Uterus (tissue), 4 donors: ENCODE measurements around the gene UNC119B. TPM values are rescaled to one million over a fixed set of nuclear protein-coding genes. Genes with fewer than 3 reads are reported as not detected.

ENCODE experiments used
- DNase-seq, 2 donors: peaks; one replicate each; pipeline ENCODE4 v3.0.0-alpha.2; 2019 to 2020
- H3K27ac ChIP-seq, 2 donors: fragments of 200-600 bp; sonication (generic); 1 replicate in 1 of 2; 2 replicates in 1 of 2; pipeline ENCODE4 v1.5.1; 2016 to 2018
- H3K27me3 ChIP-seq, 2 donors: fragments of 200-600 bp; sonication (generic); one replicate each; pipeline ENCODE4 v1.5.1; 2018 to 2019; ENCODE audit warnings: control low read depth in 1 of 2
- H3K36me3 ChIP-seq, 2 donors: fragments of 200-600 bp; sonication (generic); one replicate each; pipeline ENCODE4 v1.5.1; 2019; ENCODE audit warnings: control low read depth in 1 of 2
- H3K4me1 ChIP-seq, 2 donors: fragments of 200-600 bp; sonication (generic); one replicate each; pipeline ENCODE4 v1.5.1; 2018 to 2019; ENCODE audit warnings: control low read depth in 1 of 2
- H3K4me3 ChIP-seq, 2 donors: fragments of 200-600 bp; sonication (generic); 1 replicate in 1 of 2; 2 replicates in 1 of 2; pipeline ENCODE4 v1.5.1; 2018 to 2019; ENCODE audit warnings: mild to moderate bottlenecking in 1 of 2
- H3K9me3 ChIP-seq, 2 donors: fragments of 200-600 bp; sonication (generic); one replicate each; pipeline ENCODE4 v1.5.1; 2019; ENCODE audit warnings: control low read depth in 1 of 2
- POLR2A ChIP-seq, 2 donors: fragments of 450-650 bp; IDR thresholded peaks; one replicate each; pipeline ENCODE4 v1.6.1; 2016; ENCODE audit warnings: antibody characterized with exemption in 2 of 2, mild to moderate bottlenecking in 1 of 2, moderate library complexity in 1 of 2
- intact Hi-C: fragments of 100-400 bp; cut with DNase I; formaldehyde crosslinking; loops from one replicate; pipeline ENCODE4 v1.15.1; 2023; ENCODE audit warnings: low total_unique reads
- total RNA-seq, 4 donors: library from RNA; depleted of rRNA in 3 of 4; stranded (reverse); fragments of >200 nt in 3 of 4; gene quantifications; one replicate each; pipeline versions ENCODE4 v1.1.0 to v1.2.4, GENCODE V29; 2014 to 2023
- TF ChIP-seq, protein P1 (sequence below), 4 experiments: fragments of 200-600 bp in 2 of 4; fragments of 450-650 bp in 2 of 4; sonication (generic) in 2 of 4; IDR thresholded peaks; one replicate each; pipeline ENCODE4 v1.5.1; 2016 to 2019; ENCODE audit warnings: antibody characterized with exemption in 4 of 4, mild to moderate bottlenecking in 2 of 4, moderate library complexity in 1 of 4
- donor health status: DM: yes; HTN: yes; CAD: no.

The UNC119B gene
- total RNA-seq, 4 donors from 2014 or later = 13.8 to 44.8 (median 32.1) TPM

DNA sequence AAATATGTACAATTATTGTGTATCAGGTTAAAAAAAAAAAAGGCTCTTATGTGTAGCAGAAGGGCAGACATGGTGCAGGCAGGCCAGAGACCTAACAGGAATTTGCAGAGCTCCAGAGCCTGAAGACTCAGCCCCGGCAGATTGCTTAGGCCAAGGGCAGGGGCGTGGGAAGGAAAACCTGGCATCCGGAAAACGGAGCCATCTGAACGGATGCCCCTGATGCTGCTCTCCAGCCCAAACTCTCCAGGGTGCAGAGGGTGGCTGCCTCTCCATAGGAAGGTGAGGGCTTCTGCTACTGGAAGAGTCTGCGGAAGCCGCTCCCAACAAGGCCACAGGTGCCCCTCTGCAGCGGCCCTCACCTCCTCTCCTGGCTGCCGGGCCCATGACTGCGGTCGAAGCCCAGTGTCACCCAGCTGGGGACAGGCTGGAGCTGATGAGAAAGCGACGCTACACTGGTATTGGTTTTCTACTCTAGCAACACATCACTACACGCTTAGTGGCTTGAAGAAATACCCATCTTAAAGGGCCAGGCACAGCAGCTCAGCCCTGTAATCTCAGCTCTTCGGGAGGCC is 34.8 kb downstream of the UNC119B start:
- Histone ChIP-seq H3K27me3 (no peaks in the 10 kb centered on the region), H3K4me3 (no peak overlapping the region), H3K4me1 (no peaks in the 10 kb centered on the region), H3K36me3 (no peaks in the 10 kb centered on the region), H3K9me3 (no peaks in the 10 kb centered on the region), H3K27ac (no peak overlapping the region)
- no peak for TF ChIP-seq POLR2A (IDR thresholded peaks at IDR 0.05)
- no peak for DNase-seq
- intact Hi-C loops = no loop called here

DNA sequence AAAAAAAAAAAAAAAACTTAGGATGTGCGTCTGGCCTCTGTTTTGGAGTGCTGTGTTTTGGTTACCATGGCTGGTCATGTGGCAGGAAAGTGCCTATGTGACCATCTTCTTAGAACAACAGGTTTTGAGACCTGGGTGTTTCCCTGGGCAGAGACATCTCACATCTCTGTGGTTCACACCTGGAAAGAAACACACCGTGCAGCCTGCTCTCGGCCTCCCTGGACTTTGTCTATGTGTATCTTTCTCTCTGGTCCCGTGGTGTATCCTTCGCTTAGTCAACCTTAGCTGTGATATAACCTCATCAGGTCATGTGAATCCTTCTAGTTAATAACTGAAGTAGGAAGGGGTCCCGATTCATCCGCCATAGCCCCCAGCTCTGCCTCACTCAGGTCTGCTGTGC is 38.0 kb downstream of the UNC119B start:
- DNase-seq = no peak
- no peaks in the 10 kb centered on the region for H3K27me3 ChIP-seq
- no peaks in the 10 kb centered on the region for H3K4me1 ChIP-seq
- no peaks in the 10 kb centered on the region for H3K9me3 ChIP-seq
- intact Hi-C loops = no loop called here
- TF ChIP-seq, protein P1, sequence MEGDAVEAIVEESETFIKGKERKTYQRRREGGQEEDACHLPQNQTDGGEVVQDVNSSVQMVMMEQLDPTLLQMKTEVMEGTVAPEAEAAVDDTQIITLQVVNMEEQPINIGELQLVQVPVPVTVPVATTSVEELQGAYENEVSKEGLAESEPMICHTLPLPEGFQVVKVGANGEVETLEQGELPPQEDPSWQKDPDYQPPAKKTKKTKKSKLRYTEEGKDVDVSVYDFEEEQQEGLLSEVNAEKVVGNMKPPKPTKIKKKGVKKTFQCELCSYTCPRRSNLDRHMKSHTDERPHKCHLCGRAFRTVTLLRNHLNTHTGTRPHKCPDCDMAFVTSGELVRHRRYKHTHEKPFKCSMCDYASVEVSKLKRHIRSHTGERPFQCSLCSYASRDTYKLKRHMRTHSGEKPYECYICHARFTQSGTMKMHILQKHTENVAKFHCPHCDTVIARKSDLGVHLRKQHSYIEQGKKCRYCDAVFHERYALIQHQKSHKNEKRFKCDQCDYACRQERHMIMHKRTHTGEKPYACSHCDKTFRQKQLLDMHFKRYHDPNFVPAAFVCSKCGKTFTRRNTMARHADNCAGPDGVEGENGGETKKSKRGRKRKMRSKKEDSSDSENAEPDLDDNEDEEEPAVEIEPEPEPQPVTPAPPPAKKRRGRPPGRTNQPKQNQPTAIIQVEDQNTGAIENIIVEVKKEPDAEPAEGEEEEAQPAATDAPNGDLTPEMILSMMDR (IDR thresholded peaks at IDR 0.05) = no peak
- no peak for TF ChIP-seq POLR2A (IDR thresholded peaks at IDR 0.05)
- H3K36me3 ChIP-seq = no peaks in the 10 kb centered on the region
- no peak overlapping the region for H3K4me3 ChIP-seq
- no peak overlapping the region for H3K27ac ChIP-seq

DNA sequence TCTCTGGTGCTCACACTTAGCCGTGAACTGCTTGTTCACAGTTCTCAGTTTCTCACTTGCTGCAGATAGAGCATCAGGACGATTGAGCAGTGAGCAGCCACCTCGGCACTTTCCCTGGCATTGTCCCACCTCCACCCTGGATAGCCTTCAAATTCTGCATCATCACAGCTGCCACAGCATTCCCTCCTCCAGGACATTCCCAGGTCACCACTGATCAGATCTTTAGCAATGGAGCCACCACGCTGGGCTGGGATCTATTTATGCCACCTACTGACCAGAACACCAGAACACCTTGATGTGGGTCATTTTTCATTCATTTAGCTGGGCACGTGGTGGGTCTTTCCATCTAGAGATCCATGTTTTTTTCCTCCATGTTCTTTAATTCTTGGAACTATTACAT is 39.0 kb downstream of the UNC119B start:
- Histone ChIP-seq H3K27ac (no peak overlapping the region), H3K4me1 (no peaks in the 10 kb centered on the region), H3K36me3 (no peaks in the 10 kb centered on the region), H3K9me3 (no peaks in the 10 kb centered on the region), H3K4me3 (no peak overlapping the region), H3K27me3 (no peaks in the 10 kb centered on the region)
- intact Hi-C loops = no loop called here
- no peak for TF ChIP-seq POLR2A (IDR thresholded peaks at IDR 0.05)
- TF ChIP-seq, protein P1 (IDR thresholded peaks at IDR 0.05) = no peak
- no peak for DNase-seq

DNA sequence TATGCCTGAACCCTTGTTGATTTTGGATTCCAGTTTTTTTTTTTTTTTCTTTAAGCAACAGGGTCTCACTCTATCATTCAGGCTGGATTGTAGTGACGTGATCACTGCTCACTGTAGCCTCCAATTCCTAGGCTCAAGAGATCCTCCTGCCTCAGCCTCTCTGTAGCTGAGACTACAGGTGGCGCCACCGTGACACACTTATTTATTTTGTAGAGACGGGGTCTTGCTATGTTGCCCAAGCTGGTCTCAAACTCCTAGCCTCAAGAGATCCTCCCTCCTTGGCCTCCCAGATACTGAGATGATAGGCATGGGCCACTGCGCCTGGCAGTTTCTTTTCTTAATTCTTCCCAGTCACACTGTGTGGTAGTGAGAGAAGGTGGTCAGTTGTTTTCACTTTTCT is 40.5 kb downstream of the UNC119B start:
- intact Hi-C loops = no loop called here
- Histone ChIP-seq H3K4me3 (no peak overlapping the region), H3K36me3 (no peaks in the 10 kb centered on the region), H3K27me3 (no peaks in the 10 kb centered on the region), H3K4me1 (no peaks in the 10 kb centered on the region), H3K27ac (no peak overlapping the region), H3K9me3 (peaks cover 0 to 3% of the 10 kb centered on the region in 2 donors)
- TF ChIP-seq POLR2A (IDR thresholded peaks at IDR 0.05) = no peak
- TF ChIP-seq, protein P1 (IDR thresholded peaks at IDR 0.05) = no peak
- DNase-seq = no peak

DNA sequence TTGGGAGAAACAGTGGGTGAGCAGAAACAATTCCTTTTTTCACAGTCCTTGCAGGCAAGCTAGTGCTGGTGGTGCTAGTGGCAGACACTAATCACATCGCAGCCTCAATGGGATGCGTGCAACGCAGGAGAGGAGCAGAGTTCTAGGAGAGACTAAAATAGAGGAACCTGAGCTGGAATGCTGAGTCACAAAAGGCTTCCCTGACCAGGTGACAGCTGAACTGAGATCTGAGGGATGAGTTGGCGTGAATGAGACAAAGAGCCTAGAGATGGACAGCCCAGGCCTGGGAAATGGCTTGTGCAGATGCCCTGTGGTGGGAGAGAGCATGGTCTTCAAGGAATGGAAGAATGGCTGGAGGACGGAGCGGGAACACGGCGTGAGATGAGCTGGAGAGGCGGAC is 41.1 kb downstream of the UNC119B start:
- DNase-seq = no peak
- no peak overlapping the region for H3K27ac ChIP-seq
- no peaks in the 10 kb centered on the region for H3K4me1 ChIP-seq
- TF ChIP-seq POLR2A (IDR thresholded peaks at IDR 0.05) = no peak
- TF ChIP-seq, protein P1 (IDR thresholded peaks at IDR 0.05) = no peak
- peaks cover 0 to 3% of the 10 kb centered on the region in 2 donors for H3K9me3 ChIP-seq
- H3K4me3 ChIP-seq = no peak overlapping the region
- H3K36me3 ChIP-seq = no peaks in the 10 kb centered on the region
- H3K27me3 ChIP-seq = no peaks in the 10 kb centered on the region
- intact Hi-C loops = no loop called here

DNA sequence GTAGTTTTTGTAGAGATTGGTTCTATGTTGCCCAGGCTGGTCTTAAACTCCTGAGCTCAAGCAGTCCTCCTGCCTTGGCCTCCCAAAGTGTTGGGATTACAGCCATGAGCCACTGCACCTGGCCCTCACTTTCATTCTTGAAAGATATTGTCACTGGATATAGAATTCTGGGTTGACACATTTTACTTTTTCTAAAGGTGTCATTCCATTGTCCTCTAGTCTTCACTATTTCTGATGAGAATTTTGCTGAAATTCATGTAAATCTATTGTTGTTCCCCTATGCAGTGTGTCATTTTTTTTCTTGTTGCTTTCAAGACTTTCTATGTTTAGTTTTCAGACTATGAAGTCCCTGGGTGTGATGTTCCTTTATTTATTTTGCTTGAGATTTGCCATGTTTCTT is 44.5 kb downstream of the UNC119B start:
- no peak for DNase-seq
- H3K27ac ChIP-seq = no peak overlapping the region
- H3K27me3 ChIP-seq = no peaks in the 10 kb centered on the region
- no peak for TF ChIP-seq POLR2A (IDR thresholded peaks at IDR 0.05)
- TF ChIP-seq, protein P1 (IDR thresholded peaks at IDR 0.05) = no peak
- intact Hi-C loops = no loop called here
- H3K4me1 ChIP-seq = no peaks in the 10 kb centered on the region
- no peaks in the 10 kb centered on the region for H3K36me3 ChIP-seq
- H3K4me3 ChIP-seq = no peak overlapping the region
- H3K9me3 ChIP-seq = peaks cover 0 to 3% of the 10 kb centered on the region in 2 donors
